GM21723 (cell line): ENCODE measurements around the gene KAT6B.
"Not testable (repeated sequence)": the region's sequence is repeated elsewhere in the genome, so short reads cannot be mapped to it uniquely, and the experiment has no call there.

ENCODE experiments used
- ATAC-seq: cut with Tn5 transposase; IDR thresholded peaks from one replicate; pipeline ENCODE4 v1.9.1; 2021; ENCODE audit warnings: mild to moderate bottlenecking, moderate library complexity; ENCODE audit not compliant: unreplicated experiment

Gene KAT6B

GRCh38 chr10:74826142-74827044 lies at the start of gene KAT6B:
Gene KAT6B, plus strand, starts transcription at chr10:74826600. Its CDS starts 16,258 bp downstream, at chr10:74842858.
- peak; percentile 86 for ATAC-seq

- ATAC-seq, result no peak
These were observed 47.8 kb upstream of the KAT6B start for GRCh38 chr10:74778436-74779094.

- ATAC-seq, result not testable (repeated sequence)
These were observed 44.5 kb upstream of the KAT6B start for GRCh38 chr10:74781870-74782269.

- ATAC-seq, result no peak
These were observed 41.9 kb upstream of the KAT6B start for GRCh38 chr10:74784462-74784861.

GRCh38 chr10:74786126-74786525 lies 40.3 kb upstream of the KAT6B start:
- no peak for ATAC-seq

- no peak for ATAC-seq
These were observed 38.9 kb upstream of the KAT6B start for GRCh38 chr10:74787457-74787856.

GRCh38 chr10:74791979-74792378 lies 34.4 kb upstream of the KAT6B start:
- not testable (repeated sequence) for ATAC-seq

GRCh38 chr10:74792726-74793125 lies 33.7 kb upstream of the KAT6B start:
- no peak for ATAC-seq

GRCh38 chr10:74793240-74793639 lies 33.2 kb upstream of the KAT6B start:
- not testable (repeated sequence) for ATAC-seq

- ATAC-seq, result no peak
These were observed 31.9 kb upstream of the KAT6B start for GRCh38 chr10:74794531-74794930.

- ATAC-seq, result no peak
These were observed 28.9 kb upstream of the KAT6B start for GRCh38 chr10:74797550-74797949.

- ATAC-seq, result no peak
These were observed 26.6 kb upstream of the KAT6B start for GRCh38 chr10:74799721-74800221.

GRCh38 chr10:74801447-74801846 lies 25.0 kb upstream of the KAT6B start:
- ATAC-seq, result no peak

- no peak for ATAC-seq
These were observed 17.9 kb upstream of the KAT6B start for GRCh38 chr10:74808501-74808900.

- ATAC-seq, result no peak
These were observed 16.3 kb upstream of the KAT6B start for GRCh38 chr10:74810087-74810486.

GRCh38 chr10:74813381-74814259 lies 12.8 kb upstream of the KAT6B start:
- no peak for ATAC-seq

GRCh38 chr10:74814797-74815196 lies 11.6 kb upstream of the KAT6B start:
- ATAC-seq, result no peak

- no peak for ATAC-seq
These were observed 9.4 kb upstream of the KAT6B start for GRCh38 chr10:74816824-74817498.

- ATAC-seq, result no peak
These were observed 4.9 kb upstream of the KAT6B start for GRCh38 chr10:74821501-74821900.

- ATAC-seq, result no peak
These were observed 4.3 kb upstream of the KAT6B start for GRCh38 chr10:74822101-74822500.
